Measurements from ENCODE around the gene PLCXD3. TPM values are rescaled to one million over a fixed set of nuclear protein-coding genes. Genes with fewer than 3 reads are reported as not detected.
A peak's percentile ranks its signal among the peaks of the same experiment; 100 is the strongest.

PLCXD3 gene
- total and polyA plus RNA-seq, 9 donors: 18.7 to 69.5 (median 36.7) TPM

DNA sequence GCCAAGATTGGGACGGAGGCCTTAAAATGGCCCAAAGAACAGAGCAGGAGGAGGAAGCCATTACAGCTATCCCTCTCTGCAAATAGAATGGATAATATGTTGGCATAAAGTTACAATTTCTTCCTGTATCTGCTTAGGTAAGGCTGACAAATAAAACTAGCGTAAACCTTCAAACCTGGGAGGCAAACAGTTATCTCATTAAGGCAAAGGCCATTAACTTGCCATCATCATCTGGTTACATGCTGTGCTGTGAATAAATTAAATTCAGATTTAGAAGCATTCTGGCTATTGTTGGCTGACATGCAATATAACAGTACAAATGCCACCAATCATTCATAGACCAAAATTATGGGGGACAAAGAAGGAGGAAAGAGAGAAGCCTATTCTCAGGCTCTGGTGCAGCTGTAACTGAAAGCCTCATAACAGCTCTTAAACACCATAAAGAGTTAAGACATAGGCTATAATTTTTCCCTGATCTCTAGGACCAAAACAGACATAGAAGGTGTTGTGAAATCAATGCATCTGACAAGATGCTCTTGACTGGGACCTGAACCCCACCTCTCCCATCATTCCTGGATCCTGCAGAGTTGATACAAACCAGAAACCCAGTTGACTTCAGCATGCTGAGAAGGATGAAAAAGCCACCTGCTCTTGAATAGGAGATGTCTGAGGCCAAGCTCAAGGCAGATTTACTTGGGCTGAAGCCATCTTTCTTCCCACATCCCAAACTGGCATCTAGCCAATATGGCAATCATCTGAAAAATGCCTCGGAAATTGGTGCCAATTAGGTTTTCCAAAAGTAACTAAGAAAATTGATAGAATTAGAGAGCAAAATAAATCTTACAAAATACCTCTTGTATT, 62.5 kb downstream of the PLCXD3 start:
- no peak overlapping the region for H3K4me3 ChIP-seq
- intact Hi-C loops (cut with DNase I): no loop called here
- WGBS, 3 donors: 79 to 85% (median 83%) methylated on average over 3 of the region's 3 CpGs

DNA sequence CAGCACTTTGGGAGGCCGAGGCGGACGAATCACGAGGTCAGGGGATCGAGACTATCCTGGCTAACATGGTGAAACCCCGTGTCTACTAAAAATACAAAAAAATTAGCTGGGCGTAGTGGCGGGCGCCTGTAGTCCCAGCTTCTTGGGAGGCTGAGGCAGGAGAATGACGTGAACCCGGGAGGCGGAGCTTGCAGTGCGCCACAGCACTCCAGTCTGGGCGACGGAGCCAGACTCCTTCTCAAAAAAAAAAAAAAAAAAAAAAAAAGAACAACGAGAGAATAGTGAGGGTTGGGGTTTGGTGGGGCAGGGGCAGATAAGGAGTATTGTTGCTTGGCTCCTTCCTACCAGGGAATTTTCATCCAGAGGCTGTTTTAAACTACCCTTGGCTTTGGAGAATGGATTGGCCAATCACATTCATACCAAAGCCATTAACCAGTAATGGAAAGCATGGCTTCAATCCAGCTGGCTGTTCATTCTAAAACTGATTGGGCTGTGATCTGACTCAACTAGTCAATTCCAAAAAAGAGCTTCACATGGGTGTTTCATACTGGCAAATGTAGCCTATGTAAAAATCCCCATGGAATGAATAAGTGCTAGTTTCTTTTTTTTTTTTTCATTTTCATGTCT, 64.4 kb downstream of the PLCXD3 start:
- no peak overlapping the region for H3K4me3 ChIP-seq
- intact Hi-C loops (cut with DNase I): no loop called here
- H3K27me3 ChIP-seq: no peaks in the 10 kb centered on the region
- H3K4me1 ChIP-seq (ENCODE audit: insufficient read depth): peaks cover 1% of the 10 kb centered on the region
- TF ChIP-seq EP300 (IDR thresholded peaks at IDR 0.05): no peak
- TF ChIP-seq POLR2A (IDR thresholded peaks at IDR 0.05): no peak
- TF ChIP-seq, protein P1, sequence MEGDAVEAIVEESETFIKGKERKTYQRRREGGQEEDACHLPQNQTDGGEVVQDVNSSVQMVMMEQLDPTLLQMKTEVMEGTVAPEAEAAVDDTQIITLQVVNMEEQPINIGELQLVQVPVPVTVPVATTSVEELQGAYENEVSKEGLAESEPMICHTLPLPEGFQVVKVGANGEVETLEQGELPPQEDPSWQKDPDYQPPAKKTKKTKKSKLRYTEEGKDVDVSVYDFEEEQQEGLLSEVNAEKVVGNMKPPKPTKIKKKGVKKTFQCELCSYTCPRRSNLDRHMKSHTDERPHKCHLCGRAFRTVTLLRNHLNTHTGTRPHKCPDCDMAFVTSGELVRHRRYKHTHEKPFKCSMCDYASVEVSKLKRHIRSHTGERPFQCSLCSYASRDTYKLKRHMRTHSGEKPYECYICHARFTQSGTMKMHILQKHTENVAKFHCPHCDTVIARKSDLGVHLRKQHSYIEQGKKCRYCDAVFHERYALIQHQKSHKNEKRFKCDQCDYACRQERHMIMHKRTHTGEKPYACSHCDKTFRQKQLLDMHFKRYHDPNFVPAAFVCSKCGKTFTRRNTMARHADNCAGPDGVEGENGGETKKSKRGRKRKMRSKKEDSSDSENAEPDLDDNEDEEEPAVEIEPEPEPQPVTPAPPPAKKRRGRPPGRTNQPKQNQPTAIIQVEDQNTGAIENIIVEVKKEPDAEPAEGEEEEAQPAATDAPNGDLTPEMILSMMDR (IDR thresholded peaks at IDR 0.05): no peak
- no peaks in the 10 kb centered on the region for H3K36me3 ChIP-seq
- H3K9me3 ChIP-seq: no peaks in the 10 kb centered on the region
- WGBS, 3 donors: 91 to 96% (median 96%) methylated on average over 16 of the region's 16 CpGs
- peak in 2 of 5 donors; percentile 9 to 37 for DNase-seq
- H3K27ac ChIP-seq: no peak overlapping the region

More for the DNA sequence above, 62.5 kb downstream of the PLCXD3 start:
- Histone ChIP-seq H3K4me1 (ENCODE audit: insufficient read depth) (peaks cover 6% of the 10 kb centered on the region), H3K27me3 (no peaks in the 10 kb centered on the region), H3K27ac (no peak overlapping the region), H3K9me3 (no peaks in the 10 kb centered on the region), H3K36me3 (no peaks in the 10 kb centered on the region)
- TF ChIP-seq EP300 (IDR thresholded peaks at IDR 0.05) (no peak), POLR2A (IDR thresholded peaks at IDR 0.05) (no peak)
- TF ChIP-seq, protein P1 (IDR thresholded peaks at IDR 0.05): no peak
- no peak for DNase-seq

DNA sequence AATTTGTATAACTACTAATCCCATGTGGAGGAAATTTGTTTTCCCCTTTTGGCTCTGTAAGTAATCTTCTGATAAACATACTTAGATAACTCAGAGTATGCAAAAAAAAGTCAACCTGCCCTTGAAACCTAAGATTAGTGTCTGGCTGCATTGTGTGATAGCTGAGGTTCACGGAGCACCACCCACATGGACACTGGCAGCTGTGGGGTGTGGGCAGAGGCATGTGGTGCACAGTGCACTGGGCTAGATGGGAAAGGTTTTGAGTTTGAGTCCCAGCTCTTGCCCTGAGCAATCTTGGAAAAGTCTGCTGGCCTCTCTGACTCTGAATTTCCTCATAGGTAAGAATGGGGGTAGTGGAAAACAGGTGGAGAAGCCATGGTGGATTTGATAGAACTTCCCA, 75.1 kb downstream of the PLCXD3 start:
- Histone ChIP-seq H3K9me3 (no peaks in the 10 kb centered on the region), H3K4me1 (ENCODE audit: insufficient read depth) (peaks cover 7% of the 10 kb centered on the region), H3K4me3 (no peak overlapping the region), H3K27me3 (no peaks in the 10 kb centered on the region), H3K36me3 (no peaks in the 10 kb centered on the region), H3K27ac (no peak overlapping the region)
- 24 to 50% (median 31%) methylated on average over 1 of the region's 1 CpG for WGBS, 3 donors
- DNase-seq: no peak
- intact Hi-C loops (cut with DNase I): no loop called here
- no peak for TF ChIP-seq EP300 (IDR thresholded peaks at IDR 0.05)
- TF ChIP-seq POLR2A (IDR thresholded peaks at IDR 0.05): no peak
- TF ChIP-seq, protein P1 (IDR thresholded peaks at IDR 0.05): no peak

DNA sequence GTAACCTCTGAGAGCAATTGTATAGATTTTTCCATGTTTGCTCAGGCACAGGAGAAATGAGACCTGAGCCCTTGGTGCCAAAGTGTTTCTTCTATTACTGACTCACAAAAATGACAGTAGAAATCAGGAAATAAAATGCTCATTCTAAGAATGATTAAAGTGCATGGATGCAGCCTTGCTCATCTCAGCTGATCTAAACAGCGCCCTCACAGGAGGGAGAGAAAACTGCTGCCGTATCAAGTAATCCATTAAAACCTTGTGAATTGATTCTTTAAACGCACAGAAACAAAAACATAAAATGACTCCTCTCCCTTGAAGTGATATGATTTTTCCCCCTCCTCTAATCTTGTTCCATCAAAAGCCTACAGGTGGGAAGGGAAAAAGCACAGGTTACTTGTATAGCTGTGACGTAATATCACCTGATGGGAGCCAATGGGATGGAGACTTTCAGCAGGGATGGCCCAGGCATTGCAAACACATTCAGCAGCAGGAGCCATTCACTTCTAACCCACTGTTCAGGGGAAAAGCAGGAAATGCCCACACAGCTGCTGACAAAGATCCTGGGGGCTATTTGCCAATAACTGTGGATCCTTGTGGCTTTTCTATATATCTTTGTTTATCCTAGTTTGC, 76.7 kb downstream of the PLCXD3 start:
- Histone ChIP-seq H3K4me3 (no peak overlapping the region), H3K36me3 (no peaks in the 10 kb centered on the region), H3K27ac (no peak overlapping the region), H3K4me1 (ENCODE audit: insufficient read depth) (peaks cover 7% of the 10 kb centered on the region), H3K9me3 (no peaks in the 10 kb centered on the region), H3K27me3 (no peaks in the 10 kb centered on the region)
- intact Hi-C loops (cut with DNase I): no loop called here
- TF ChIP-seq EP300 (IDR thresholded peaks at IDR 0.05) (no peak), POLR2A (IDR thresholded peaks at IDR 0.05) (no peak)
- TF ChIP-seq, protein P1 (IDR thresholded peaks at IDR 0.05): no peak
- 83 to 95% (median 91%) methylated on average over 4 of the region's 4 CpGs for WGBS, 3 donors
- DNase-seq: no peak
